Measurements from ENCODE around the gene PTPRK. TPM values are rescaled to one million over a fixed set of nuclear protein-coding genes. Genes with fewer than 3 reads are reported as not detected.

PTPRK gene
- total RNA-seq, 2 experiments from 2014 or later = 2.8 to 5.0 TPM

- Mint-ChIP-seq H3K27me3 (no peaks in the 10 kb centered on the region), H3K36me3 (peaks cover 5% of the 10 kb centered on the region), H3K4me1 (peaks cover 7% of the 10 kb centered on the region), H3K4me3 (no peak overlapping the region), H3K27ac (no peak overlapping the region), H3K9me3 (peaks cover 4% of the 10 kb centered on the region)
- DNase-seq = no peak
- POLR2A ChIA-PET = no interaction called here
- ATAC-seq (ENCODE audit: low read depth) = no peak
These were observed 244.7 kb downstream of the PTPRK start for GRCh38 chr6:128275681-128276080.

DNA sequence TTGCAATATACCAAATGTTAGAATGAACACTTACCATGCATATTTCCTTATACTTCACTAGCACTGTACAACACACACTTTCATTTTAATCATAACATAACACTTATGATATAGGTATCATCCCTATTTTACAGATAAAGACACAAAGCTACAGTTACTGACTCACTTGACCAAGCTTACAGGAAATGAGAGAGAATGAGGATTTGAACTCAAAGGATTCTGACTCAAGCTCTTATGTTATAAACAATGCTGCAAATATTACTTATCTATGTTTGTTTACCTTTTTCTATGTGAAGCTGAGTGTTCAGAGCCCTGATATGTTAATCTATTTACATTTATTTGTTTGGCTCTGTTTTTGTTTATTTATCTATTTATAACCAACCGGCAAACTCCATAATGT lies 245.4 kb downstream of the PTPRK start:
- peak; percentile 65 for ATAC-seq (ENCODE audit: low read depth)
- H3K9me3 Mint-ChIP-seq = peaks cover 4% of the 10 kb centered on the region
- H3K4me1 Mint-ChIP-seq = peaks cover 7% of the 10 kb centered on the region
- no peak for DNase-seq
- H3K27ac Mint-ChIP-seq = no peak overlapping the region
- H3K36me3 Mint-ChIP-seq = peaks cover 5% of the 10 kb centered on the region
- POLR2A ChIA-PET = no interaction called here
- no peak overlapping the region for H3K4me3 Mint-ChIP-seq
- no peaks in the 10 kb centered on the region for H3K27me3 Mint-ChIP-seq

GRCh38 chr6:128271527-128271926 lies 248.9 kb downstream of the PTPRK start:
- H3K4me3 Mint-ChIP-seq = no peak overlapping the region
- H3K36me3 Mint-ChIP-seq = peaks cover 5% of the 10 kb centered on the region
- no peaks in the 10 kb centered on the region for H3K27me3 Mint-ChIP-seq
- POLR2A ChIA-PET = no interaction called here
- no peak overlapping the region for H3K27ac Mint-ChIP-seq
- ATAC-seq (ENCODE audit: low read depth) = no peak
- peaks cover 7% of the 10 kb centered on the region for H3K4me1 Mint-ChIP-seq
- H3K9me3 Mint-ChIP-seq = peaks cover 4% of the 10 kb centered on the region
- no peak for DNase-seq

DNA sequence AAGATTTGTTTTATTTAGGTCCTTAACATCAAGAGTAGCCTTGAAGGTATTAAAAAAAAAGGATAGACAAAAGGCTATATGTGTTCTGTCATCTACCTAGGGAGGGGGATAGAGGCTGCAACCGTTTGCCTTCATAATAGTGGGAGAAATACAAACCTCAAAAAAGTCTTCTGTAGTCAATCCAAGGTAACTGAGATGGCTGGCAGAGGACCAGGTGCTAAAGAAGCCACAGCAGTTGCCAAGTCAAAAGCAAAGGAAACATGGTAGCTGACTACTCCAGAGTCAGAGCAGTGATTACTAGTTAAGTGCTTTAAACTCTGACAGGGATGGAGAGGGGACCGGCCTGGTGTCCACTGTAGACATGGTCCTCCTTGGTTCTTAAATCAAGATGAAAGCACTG lies 249.4 kb downstream of the PTPRK start:
- POLR2A ChIA-PET = no interaction called here
- no peak overlapping the region for H3K4me3 Mint-ChIP-seq
- no peaks in the 10 kb centered on the region for H3K27me3 Mint-ChIP-seq
- peaks cover 4% of the 10 kb centered on the region for H3K9me3 Mint-ChIP-seq
- ATAC-seq (ENCODE audit: low read depth) (no peak), DNase-seq (no peak)
- H3K36me3 Mint-ChIP-seq = peaks cover 5% of the 10 kb centered on the region
- no peak overlapping the region for H3K27ac Mint-ChIP-seq
- H3K4me1 Mint-ChIP-seq = peaks cover 7% of the 10 kb centered on the region

- POLR2A ChIA-PET = no interaction called here
- Mint-ChIP-seq H3K4me3 (no peak overlapping the region), H3K27ac (no peak overlapping the region), H3K27me3 (no peaks in the 10 kb centered on the region), H3K9me3 (peaks cover 9% of the 10 kb centered on the region), H3K36me3 (peaks cover 17% of the 10 kb centered on the region), H3K4me1 (no peaks in the 10 kb centered on the region)
- DNase-seq (no peak), ATAC-seq (ENCODE audit: low read depth) (no peak)
These were observed 253.5 kb downstream of the PTPRK start for GRCh38 chr6:128266946-128267345.

DNA sequence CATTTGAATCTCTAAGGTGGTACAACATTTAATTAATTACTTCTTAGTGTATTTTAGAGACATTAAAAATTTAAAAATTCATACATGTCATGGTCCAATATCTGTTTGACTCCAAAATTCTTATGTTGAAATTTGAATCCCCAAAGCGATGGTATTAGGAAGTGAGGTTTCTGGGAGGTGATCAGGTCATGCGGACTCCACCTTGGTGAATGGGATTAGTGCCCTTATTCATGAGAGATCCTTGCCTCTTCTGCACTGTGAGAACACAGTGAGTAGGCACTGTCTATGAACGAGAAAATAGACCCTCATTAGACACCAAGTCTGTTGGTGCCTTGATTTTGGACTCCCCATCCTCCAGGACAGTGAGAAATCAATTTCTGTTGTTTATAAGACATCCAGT lies 254.7 kb downstream of the PTPRK start:
- ATAC-seq (ENCODE audit: low read depth) = no peak
- no peaks in the 10 kb centered on the region for H3K27me3 Mint-ChIP-seq
- POLR2A ChIA-PET = no interaction called here
- peaks cover 17% of the 10 kb centered on the region for H3K36me3 Mint-ChIP-seq
- no peak overlapping the region for H3K4me3 Mint-ChIP-seq
- DNase-seq = no peak
- no peak overlapping the region for H3K27ac Mint-ChIP-seq
- H3K4me1 Mint-ChIP-seq = no peaks in the 10 kb centered on the region
- peaks cover 9% of the 10 kb centered on the region for H3K9me3 Mint-ChIP-seq

DNA sequence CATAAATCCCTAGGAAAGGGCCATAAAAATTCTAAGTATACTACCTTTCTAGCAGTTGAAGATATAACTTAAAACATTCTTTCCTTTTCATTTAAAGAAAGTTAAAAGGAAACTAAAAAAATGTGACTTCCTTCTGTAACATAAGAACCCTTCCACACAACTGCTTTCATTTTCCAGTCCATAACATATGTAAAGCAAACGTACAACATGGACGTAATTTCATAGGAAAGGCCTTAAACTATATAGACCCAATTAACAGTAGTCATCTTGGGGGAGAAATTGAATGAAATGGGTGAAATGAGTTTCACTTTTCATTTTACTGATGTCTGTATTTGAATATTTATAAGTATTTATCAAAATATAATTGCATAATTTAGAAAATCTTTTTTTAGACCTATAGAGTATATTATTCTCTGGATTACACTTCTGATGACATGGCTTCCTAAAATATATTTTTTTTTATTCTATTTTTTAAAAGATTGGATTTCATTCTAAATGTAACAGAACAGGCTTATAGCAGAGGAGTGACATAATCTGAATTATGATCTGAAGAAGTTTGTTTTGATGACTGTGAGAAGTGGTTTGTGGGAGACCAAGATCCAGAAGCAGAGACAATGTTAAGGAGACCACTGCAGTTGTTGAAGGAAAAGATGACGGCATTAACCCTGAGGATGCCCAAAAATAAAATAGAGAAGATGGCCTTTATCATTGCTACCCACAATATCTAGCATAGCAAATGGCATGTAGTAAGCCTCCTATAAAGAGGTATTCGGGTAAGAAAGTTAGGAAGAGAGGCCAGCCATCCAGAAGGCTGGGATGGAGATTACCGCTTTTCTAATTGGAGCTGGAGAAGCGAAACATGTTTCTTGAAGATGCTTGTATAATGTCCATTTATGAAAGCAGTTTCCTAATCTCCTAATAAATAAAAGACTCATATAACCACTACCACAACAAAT lies 260.4 kb downstream of the PTPRK start:
- Mint-ChIP-seq H3K4me3 (peak overlapping the region; percentile 84), H3K9me3 (peaks cover 8% of the 10 kb centered on the region), H3K27ac (peak overlapping the region; percentile 87), H3K4me1 (peaks cover 23% of the 10 kb centered on the region), H3K27me3 (no peaks in the 10 kb centered on the region), H3K36me3 (peaks cover 18% of the 10 kb centered on the region)
- POLR2A ChIA-PET = no interaction called here
- DNase-seq (no peak), ATAC-seq (ENCODE audit: low read depth) (peak; percentile 74)

GRCh38 chr6:128259029-128259724 lies 261.2 kb downstream of the PTPRK start:
- ATAC-seq (ENCODE audit: low read depth) (peak; percentile 78), DNase-seq (no peak)
- Mint-ChIP-seq H3K36me3 (peaks cover 13% of the 10 kb centered on the region), H3K27ac (peak overlapping the region; percentile 87), H3K9me3 (peaks cover 7% of the 10 kb centered on the region), H3K4me3 (peak overlapping the region; percentile 84), H3K4me1 (peaks cover 23% of the 10 kb centered on the region), H3K27me3 (no peaks in the 10 kb centered on the region)
- POLR2A ChIA-PET = interaction anchor here (0.6 kb wide), 1 partner anchor 379 kb away, joined by 3 read pairs; no protein-coding TSS in a partner anchor

DNA sequence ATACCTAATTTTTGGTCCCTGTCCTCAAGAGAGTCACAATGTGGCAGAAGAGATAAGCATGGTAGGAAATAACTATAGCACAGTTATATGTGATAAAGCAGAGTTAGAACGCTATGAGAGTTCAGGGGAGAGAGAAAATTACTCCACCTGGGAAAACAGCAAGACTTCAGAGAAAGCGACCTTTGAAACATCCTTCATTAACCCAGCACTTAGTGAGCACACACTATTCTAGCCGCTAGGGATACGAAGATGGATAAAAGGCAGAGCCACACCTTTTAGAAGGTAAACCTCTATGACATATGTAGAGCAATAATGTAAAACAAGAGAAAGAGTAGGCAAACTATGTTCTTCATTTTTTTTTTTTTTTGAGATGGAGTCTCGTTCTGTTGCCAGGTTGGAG lies 264.3 kb downstream of the PTPRK start:
- peaks cover 43% of the 10 kb centered on the region for H3K4me1 Mint-ChIP-seq
- peaks cover 2% of the 10 kb centered on the region for H3K36me3 Mint-ChIP-seq
- H3K27ac Mint-ChIP-seq = no peak overlapping the region
- H3K4me3 Mint-ChIP-seq = no peak overlapping the region
- no peak for ATAC-seq (ENCODE audit: low read depth)
- peaks cover 1% of the 10 kb centered on the region for H3K9me3 Mint-ChIP-seq
- H3K27me3 Mint-ChIP-seq = no peaks in the 10 kb centered on the region
- no peak for DNase-seq
- POLR2A ChIA-PET = no interaction called here

DNA sequence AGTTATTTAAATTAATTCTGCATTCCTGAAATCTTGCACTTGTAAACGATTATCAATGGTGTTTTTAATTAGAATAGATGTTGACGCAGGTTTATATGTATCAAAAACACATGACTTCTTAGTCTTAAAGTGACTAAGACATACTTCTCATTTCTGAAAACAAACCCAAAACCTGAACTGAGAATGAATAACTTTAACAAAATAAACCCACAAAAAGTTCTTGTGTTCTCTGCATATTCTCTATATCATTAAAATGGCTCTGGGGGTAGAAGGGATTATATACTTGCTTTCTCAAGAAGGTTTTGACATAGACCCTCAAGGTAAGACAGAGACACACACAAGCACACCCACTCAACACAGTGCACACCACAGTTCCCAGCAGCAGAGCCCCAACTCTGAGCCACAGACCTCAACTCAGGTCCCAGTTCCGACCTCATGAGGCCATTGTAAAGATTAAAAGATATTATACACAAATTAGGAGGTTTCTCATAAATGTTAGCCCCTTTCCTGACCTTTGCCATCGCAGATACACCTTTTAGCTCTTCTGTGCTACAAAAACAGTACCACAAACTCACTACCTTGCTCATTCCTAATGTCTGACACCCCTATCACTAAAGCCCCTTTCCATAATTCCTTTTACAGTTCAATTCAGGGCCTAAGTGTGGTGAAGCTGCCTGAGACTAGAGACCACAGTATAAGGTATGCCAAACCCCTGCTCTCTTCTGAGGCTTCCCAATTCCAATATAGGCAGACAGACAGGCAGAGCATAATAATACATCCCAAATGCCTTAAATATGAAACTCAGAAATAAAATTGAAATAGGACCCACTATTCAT lies 267.8 kb downstream of the PTPRK start:
- peaks cover 5% of the 10 kb centered on the region for H3K9me3 Mint-ChIP-seq
- POLR2A ChIA-PET = no interaction called here
- H3K36me3 Mint-ChIP-seq = peaks cover 7% of the 10 kb centered on the region
- peak; percentile 67 for ATAC-seq (ENCODE audit: low read depth)
- no peaks in the 10 kb centered on the region for H3K27me3 Mint-ChIP-seq
- peaks cover 20% of the 10 kb centered on the region for H3K4me1 Mint-ChIP-seq
- peak overlapping the region; percentile 20 for H3K4me3 Mint-ChIP-seq
- DNase-seq = peak; percentile 31
- H3K27ac Mint-ChIP-seq = no peak overlapping the region

DNA sequence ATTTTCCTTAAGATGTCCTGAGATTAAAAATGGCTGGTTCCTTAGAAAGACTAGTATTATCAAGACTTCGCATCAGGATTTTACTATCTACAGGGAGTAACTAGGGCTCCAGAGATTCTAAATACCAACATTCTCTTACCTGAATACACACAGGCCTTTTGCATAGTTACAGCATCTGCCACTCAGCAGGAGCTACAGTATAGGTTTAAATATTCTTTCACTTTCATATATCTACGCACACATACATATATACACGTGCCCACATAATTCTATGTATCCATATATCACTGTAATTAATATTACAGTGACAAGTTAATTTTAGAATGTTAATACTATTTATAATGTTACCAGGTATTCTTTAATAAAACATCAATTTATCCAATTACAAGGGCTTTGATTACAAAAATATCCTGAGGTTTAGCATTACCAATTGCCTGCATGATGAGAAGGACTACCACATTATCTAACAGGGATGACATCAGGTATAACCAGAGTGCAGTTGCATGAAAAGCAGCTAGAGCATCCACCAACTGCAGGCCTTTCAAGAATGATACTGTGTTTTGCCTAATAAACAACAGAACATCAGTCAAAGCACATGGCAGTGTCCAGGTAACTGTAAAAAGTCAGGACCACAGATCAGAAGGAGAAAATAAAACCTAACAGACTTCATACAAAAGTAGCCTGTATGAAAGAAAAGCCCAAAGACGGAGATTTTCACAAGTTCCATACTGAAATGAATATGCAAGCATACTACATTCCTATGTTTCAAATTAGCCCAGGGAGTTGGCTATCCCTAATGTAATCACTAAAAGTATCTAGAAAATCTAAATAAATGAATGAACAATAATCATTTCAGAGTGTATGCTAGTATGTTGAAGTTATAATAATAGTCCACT lies 268.7 kb downstream of the PTPRK start:
- no peak for DNase-seq
- H3K4me3 Mint-ChIP-seq = no peak overlapping the region
- H3K27me3 Mint-ChIP-seq = no peaks in the 10 kb centered on the region
- peaks cover 5% of the 10 kb centered on the region for H3K9me3 Mint-ChIP-seq
- POLR2A ChIA-PET = no interaction called here
- no peak overlapping the region for H3K27ac Mint-ChIP-seq
- no peak for ATAC-seq (ENCODE audit: low read depth)
- peaks cover 20% of the 10 kb centered on the region for H3K4me1 Mint-ChIP-seq
- H3K36me3 Mint-ChIP-seq = peaks cover 7% of the 10 kb centered on the region

DNA sequence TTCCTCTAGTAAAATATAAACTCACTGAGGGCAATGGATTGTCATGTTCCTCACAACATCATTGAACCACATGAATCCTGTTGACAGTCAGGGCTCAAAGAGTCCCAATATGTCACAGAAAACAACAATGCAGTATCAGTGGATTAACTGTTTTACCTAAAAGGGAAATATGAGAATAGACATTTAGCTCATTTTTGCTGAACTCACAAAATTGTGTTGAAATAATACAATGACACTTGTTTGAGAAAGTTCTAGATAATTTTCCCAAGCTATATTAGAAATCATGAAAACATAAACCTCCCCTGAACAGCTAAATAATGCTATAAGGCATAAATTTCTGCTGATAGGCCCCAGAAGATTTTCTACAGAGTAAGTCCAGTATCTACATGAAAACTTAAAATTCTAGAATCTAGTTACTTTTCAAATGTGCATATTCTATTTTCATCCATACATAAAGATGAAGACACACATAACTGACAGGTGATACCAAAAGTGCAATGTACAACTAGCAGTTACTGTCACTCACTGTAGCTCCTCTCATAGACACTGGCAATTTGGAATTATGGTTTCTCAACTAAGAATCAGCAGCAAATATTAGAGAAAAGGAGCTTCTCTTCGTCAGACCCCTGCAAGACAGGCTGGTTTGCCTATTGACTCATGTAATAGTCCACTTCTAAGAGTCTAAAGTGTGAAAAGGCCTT lies 269.9 kb downstream of the PTPRK start:
- POLR2A ChIA-PET = no interaction called here
- H3K27ac Mint-ChIP-seq = no peak overlapping the region
- no peak for DNase-seq
- no peak for ATAC-seq (ENCODE audit: low read depth)
- H3K4me1 Mint-ChIP-seq = peaks cover 20% of the 10 kb centered on the region
- H3K27me3 Mint-ChIP-seq = no peaks in the 10 kb centered on the region
- H3K9me3 Mint-ChIP-seq = peaks cover 5% of the 10 kb centered on the region
- peaks cover 4% of the 10 kb centered on the region for H3K36me3 Mint-ChIP-seq
- H3K4me3 Mint-ChIP-seq = no peak overlapping the region
